IPS DF 19.7 (cell line): Measurements from ENCODE around the gene CRACR2A.

ENCODE experiments used
- DNase-seq: peaks from one replicate; pipeline ENCODE4 v3.0.0-alpha.2; 2013; ENCODE audit warnings: low read depth, low spot score

CRACR2A gene

GRCh38 chr12:3622822-3623690 is 129.9 kb downstream of the CRACR2A start:
- no peak for DNase-seq

GRCh38 chr12:3622021-3622821 is 130.7 kb downstream of the CRACR2A start:
- DNase-seq = no peak

- no peak for DNase-seq
Measured at GRCh38 chr12:3620856-3621255, 132.1 kb downstream of the CRACR2A start.

- no peak for DNase-seq
Measured at GRCh38 chr12:3617565-3617964, 135.3 kb downstream of the CRACR2A start.

- DNase-seq = no peak
Measured at GRCh38 chr12:3615862-3616261, 137.0 kb downstream of the CRACR2A start.

GRCh38 chr12:3614806-3615466 is 138.0 kb downstream of the CRACR2A start:
- DNase-seq = no peak

- no peak for DNase-seq
Measured at GRCh38 chr12:3613641-3614395, 139.1 kb downstream of the CRACR2A start.

- no peak for DNase-seq
Measured at GRCh38 chr12:3611860-3612703, 140.8 kb downstream of the CRACR2A start.

- DNase-seq = no peak
Measured at GRCh38 chr12:3607821-3608220, 145.1 kb downstream of the CRACR2A start.

GRCh38 chr12:3607039-3607720 is 145.7 kb downstream of the CRACR2A start:
- no peak for DNase-seq

- DNase-seq = no peak
Measured at GRCh38 chr12:3606128-3606527, 146.8 kb downstream of the CRACR2A start.

- DNase-seq = no peak
Measured at GRCh38 chr12:3605692-3606091, 147.2 kb downstream of the CRACR2A start.

GRCh38 chr12:3604748-3605586 is 147.9 kb downstream of the CRACR2A start:
- no peak for DNase-seq

GRCh38 chr12:3604286-3604685 is 148.6 kb downstream of the CRACR2A start:
- DNase-seq = no peak

GRCh38 chr12:3603576-3603975 is 149.3 kb downstream of the CRACR2A start:
- no peak for DNase-seq

GRCh38 chr12:3602488-3602887 is 150.4 kb downstream of the CRACR2A start:
- DNase-seq = no peak

- no peak for DNase-seq
Measured at GRCh38 chr12:3601461-3602150, 151.3 kb downstream of the CRACR2A start.

GRCh38 chr12:3600951-3601350 is 152.0 kb downstream of the CRACR2A start:
- DNase-seq = no peak
